Measurements from ENCODE around the gene CLRN3. TPM values are rescaled to one million over a fixed set of nuclear protein-coding genes. Genes with fewer than 3 reads are reported as not detected.

Gene CLRN3
- total RNA-seq, 4 donors from 2014 or later, result not detected

- Histone ChIP-seq H3K4me1 (no peaks in the 10 kb centered on the region), H3K4me3 (no peak overlapping the region), H3K9me3 (no peaks in the 10 kb centered on the region), H3K27ac (no peak overlapping the region), H3K36me3 (no peaks in the 10 kb centered on the region), H3K27me3 (no peaks in the 10 kb centered on the region)
- TF ChIP-seq POLR2A (IDR thresholded peaks at IDR 0.05), result no peak
- TF ChIP-seq CTCF (IDR thresholded peaks at IDR 0.05), result no peak
- intact Hi-C loops (cut with DNase I; ENCODE audit: low total_unique reads), result no loop called here
- DNase-seq, result no peak
These were observed 19.1 kb upstream of the CLRN3 start for GRCh38 chr10:127911867-127912257.

DNA sequence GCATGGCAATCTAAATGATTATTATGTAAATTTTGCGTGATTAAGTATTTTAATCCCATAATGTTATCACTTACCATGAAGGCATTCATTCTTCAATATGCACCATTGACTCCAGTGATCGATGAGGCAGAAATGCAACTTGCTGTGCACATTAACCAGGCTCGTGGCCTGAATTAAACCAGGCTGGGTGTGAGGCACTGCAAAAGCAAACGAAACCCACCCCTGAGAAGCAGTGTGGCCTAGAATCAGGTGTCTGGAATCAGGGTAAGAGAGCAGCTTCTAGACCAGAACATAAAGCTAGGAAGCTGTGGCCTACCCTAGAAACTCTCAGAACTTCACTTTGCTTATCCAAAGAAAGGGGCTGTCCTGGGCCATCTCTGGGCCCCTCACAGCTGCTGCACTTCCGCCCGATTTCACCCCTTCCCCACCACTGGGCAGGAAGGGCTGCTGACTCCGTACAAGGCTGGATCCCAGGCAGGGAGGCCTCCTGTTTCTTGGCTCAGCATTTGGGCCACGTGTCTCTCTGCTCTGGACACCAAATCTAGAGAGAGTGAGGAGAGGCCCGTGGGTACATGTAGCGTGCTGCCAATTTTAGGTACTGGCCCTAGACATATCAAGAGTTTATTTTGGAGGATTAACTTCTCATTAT, 18.6 kb upstream of the CLRN3 start:
- no peak for DNase-seq
- no peak for TF ChIP-seq POLR2A (IDR thresholded peaks at IDR 0.05)
- no peak for TF ChIP-seq CTCF (IDR thresholded peaks at IDR 0.05)
- intact Hi-C loops (cut with DNase I; ENCODE audit: low total_unique reads), result no loop called here
- no peaks in the 10 kb centered on the region for H3K27me3 ChIP-seq
- no peak overlapping the region for H3K27ac ChIP-seq
- H3K36me3 ChIP-seq, result no peaks in the 10 kb centered on the region
- H3K9me3 ChIP-seq, result no peaks in the 10 kb centered on the region
- H3K4me1 ChIP-seq, result no peaks in the 10 kb centered on the region
- no peak overlapping the region for H3K4me3 ChIP-seq

DNA sequence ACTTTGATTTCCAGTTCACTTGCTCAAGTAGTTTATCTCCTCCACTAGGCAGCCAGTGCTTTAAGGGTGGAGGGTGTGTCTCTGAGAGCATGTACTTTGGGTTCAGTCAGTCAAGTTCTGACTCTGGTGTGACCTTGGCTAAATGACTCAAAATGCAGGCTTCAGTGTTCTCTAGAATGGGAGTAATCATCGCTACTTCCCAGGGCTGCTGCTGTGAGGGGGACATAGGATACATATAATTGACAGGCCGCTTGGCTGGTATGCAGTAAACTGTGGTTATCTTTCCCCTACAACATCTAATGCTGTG, 17.7 kb upstream of the CLRN3 start:
- intact Hi-C loops (cut with DNase I; ENCODE audit: low total_unique reads), result no loop called here
- Histone ChIP-seq H3K27ac (no peak overlapping the region), H3K4me1 (no peaks in the 10 kb centered on the region), H3K4me3 (no peak overlapping the region), H3K36me3 (no peaks in the 10 kb centered on the region), H3K27me3 (no peaks in the 10 kb centered on the region), H3K9me3 (no peaks in the 10 kb centered on the region)
- TF ChIP-seq POLR2A (IDR thresholded peaks at IDR 0.05) (no peak), CTCF (IDR thresholded peaks at IDR 0.05) (no peak)
- no peak for DNase-seq

DNA sequence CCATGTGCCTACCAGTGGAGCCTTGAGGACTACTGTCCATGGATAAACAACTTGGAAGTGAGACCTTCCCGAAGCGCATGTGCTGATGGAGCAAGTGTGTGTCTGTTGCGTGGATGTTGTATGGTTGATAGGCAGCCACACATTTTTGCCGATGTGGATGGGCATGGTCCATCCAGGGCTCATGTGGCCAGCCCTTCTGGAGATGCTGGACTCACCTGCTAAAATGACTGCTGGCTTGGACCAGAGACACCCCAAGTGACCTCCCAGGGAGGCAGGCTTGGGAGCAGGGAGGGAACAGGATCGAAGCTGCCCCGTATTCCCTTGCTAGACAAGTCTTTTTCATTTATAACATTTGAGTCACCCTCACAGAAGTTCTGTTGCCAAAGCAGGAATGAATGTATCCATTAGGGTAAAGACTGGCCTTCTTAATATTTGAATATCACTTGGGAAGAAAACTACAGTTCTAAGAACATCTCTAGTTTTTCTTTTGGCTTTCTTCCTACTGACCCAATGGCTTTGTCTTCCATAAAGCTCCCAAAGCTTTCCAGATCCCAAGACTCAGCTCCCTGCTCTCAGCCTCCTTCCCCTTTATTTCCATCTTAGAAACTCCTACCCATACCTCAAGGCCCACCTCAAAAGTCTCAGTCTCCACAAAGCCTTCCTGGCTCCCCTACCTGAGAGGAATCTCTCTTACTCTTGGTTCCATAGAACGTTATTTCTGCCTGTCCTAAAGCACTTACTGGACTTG, 17.1 kb upstream of the CLRN3 start:
- Histone ChIP-seq H3K36me3 (no peaks in the 10 kb centered on the region), H3K4me3 (no peak overlapping the region), H3K27me3 (no peaks in the 10 kb centered on the region), H3K4me1 (no peaks in the 10 kb centered on the region), H3K27ac (no peak overlapping the region), H3K9me3 (no peaks in the 10 kb centered on the region)
- intact Hi-C loops (cut with DNase I; ENCODE audit: low total_unique reads), result loop anchor here (5.0 kb wide), 1 partner anchor 102 kb away; no protein-coding TSS in a partner anchor
- no peak for DNase-seq
- TF ChIP-seq POLR2A (IDR thresholded peaks at IDR 0.05) (no peak), CTCF (IDR thresholded peaks at IDR 0.05) (no peak)

GRCh38 chr10:127908959-127909267, 16.2 kb upstream of the CLRN3 start:
- no peaks in the 10 kb centered on the region for H3K9me3 ChIP-seq
- no peaks in the 10 kb centered on the region for H3K4me1 ChIP-seq
- intact Hi-C loops (cut with DNase I; ENCODE audit: low total_unique reads), result loop anchor here (5.0 kb wide), 1 partner anchor 103 kb away; no protein-coding TSS in a partner anchor
- no peak overlapping the region for H3K4me3 ChIP-seq
- no peaks in the 10 kb centered on the region for H3K27me3 ChIP-seq
- no peak for DNase-seq
- no peaks in the 10 kb centered on the region for H3K36me3 ChIP-seq
- no peak overlapping the region for H3K27ac ChIP-seq
- TF ChIP-seq POLR2A (IDR thresholded peaks at IDR 0.05) (no peak), CTCF (IDR thresholded peaks at IDR 0.05) (no peak)

Measured in uterus (tissue), 4 donors.